ENCODE data around the gene IP6K2.
"Not testable (repeated sequence)": the region's sequence is repeated elsewhere in the genome, so short reads cannot be mapped to it uniquely, and the experiment has no call there.

Gene IP6K2

DNA sequence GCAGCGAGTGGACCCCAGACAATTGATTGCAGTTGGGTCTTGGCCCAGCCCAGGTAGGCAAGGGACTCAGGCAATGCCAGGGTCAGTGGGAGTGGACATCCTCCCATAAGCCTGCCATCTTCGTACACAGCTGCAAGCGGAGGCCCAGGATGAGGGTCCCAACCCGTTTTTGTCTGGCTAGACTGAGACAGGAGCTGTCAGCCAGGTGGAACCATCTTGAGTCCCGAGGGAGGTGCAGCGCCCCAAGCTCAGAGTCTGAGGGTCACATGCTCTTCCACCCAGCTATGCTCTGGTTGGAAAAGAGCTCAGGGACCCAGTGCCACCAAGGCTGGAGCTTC is 22.6 kb upstream of the IP6K2 start:
- Mint-ChIP-seq H3K9me3 (no peaks in the 10 kb centered on the region), H3K4me1 (peaks cover 8% of the 10 kb centered on the region), H3K36me3 (no peaks in the 10 kb centered on the region), H3K27me3 (no peaks in the 10 kb centered on the region), H3K4me3 (no peak overlapping the region), H3K27ac (no peak overlapping the region)
- peak in 1 of 2 donors; percentile 14 for DNase-seq (ENCODE audit: low spot score in 2 of 2)
- ATAC-seq (ENCODE audit: low read depth), result peak; percentile 65

DNA sequence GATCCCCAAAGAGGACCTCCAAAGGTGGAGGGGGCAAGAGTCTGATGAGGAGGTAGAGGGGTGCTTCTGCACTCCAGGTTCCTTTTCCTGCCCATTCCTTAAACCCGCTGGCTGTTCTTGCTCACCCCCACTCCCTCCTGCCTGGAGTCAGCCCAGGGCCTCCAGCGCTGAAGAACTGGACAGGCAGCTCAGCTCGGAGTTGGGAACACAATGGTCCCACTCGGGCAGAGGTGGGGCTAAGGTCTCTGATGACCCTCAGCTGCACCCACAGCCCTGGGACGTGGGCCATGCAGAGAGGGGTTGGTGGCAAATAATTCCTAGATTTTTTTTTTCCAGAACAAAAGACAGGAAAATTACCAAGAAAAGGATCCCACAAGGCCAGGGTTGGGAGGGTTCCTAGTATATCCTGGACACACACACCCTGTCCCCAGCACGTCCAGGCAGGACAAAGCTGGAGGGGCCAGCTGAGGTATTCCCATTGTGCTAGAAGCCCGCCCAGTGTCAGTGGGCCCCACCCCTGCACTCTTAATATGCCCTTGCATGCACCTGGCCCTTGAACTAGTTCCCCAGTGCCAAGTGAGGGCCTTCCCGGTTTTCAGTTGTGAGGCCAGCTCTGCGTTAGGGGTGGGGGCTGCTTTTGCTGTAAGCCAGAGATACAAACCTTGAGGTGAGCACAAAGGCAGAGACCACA is 22.1 kb upstream of the IP6K2 start:
- Mint-ChIP-seq H3K4me1 (peaks cover 8% of the 10 kb centered on the region), H3K4me3 (no peak overlapping the region), H3K27me3 (no peaks in the 10 kb centered on the region), H3K27ac (no peak overlapping the region), H3K36me3 (no peaks in the 10 kb centered on the region), H3K9me3 (no peaks in the 10 kb centered on the region)
- DNase-seq (ENCODE audit: low spot score in 2 of 2) (no peak), ATAC-seq (ENCODE audit: low read depth) (no peak)

DNA sequence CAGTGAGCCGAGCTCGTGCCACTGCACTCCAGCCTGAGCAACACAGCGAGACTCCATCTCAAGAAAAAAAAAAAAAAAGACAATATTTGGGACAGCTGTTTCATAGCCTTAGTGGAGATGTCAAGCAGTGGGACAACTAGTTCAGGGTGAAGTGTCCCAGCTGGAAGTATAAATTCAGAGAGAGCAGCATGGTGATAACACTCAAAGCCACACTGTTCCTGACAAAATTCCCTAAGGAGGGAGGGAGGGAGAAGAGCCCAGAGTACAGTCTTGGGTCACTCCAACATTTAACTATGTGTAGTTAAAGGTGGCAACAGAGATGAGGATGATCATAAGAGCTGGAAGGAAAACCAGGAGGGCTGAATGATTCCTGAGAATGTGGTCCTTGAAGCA is 21.1 kb upstream of the IP6K2 start:
- DNase-seq (ENCODE audit: low spot score in 2 of 2) (no peak), ATAC-seq (ENCODE audit: low read depth) (no peak)
- no peaks in the 10 kb centered on the region for H3K36me3 Mint-ChIP-seq
- H3K9me3 Mint-ChIP-seq, result no peaks in the 10 kb centered on the region
- no peak overlapping the region for H3K4me3 Mint-ChIP-seq
- peaks cover 8% of the 10 kb centered on the region for H3K4me1 Mint-ChIP-seq
- H3K27ac Mint-ChIP-seq, result no peak overlapping the region
- H3K27me3 Mint-ChIP-seq, result no peaks in the 10 kb centered on the region

DNA sequence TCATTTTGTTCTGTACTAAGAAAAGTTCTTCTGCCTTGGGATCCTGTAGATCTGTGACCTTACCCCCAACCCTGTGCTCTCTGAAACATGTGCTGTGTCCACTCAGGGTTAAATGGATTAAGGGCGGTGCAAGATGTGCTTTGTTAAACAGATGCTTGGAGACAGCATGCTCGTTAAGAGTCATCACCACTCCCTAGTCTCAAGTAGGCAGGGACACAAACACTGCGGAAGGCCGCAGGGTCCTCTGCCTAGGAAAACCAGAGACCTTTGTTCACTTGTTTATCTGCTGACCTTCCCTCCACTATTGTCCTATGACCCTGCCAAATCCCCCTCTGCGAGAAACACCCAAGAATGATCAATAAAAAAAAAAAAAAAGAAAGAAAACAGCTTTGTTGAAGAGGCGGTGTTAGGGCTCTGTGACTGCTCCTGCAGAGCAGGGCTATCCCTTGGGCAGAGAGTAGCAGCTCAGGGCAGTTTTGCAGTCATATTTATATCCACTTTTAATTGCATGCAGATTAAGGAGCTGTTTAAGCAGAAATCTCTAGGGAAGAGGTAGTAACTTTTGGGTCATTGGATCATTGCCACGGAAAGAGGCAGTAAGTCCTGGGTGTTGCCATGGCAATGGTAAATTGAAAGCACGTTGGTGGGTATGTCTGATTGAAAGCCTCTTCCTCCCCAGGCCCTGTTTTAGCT is 18.2 kb upstream of the IP6K2 start:
- not testable (repeated sequence) for H3K36me3 Mint-ChIP-seq; H3K27ac Mint-ChIP-seq; ATAC-seq (ENCODE audit: low read depth); H3K4me3 Mint-ChIP-seq; H3K4me1 Mint-ChIP-seq; H3K27me3 Mint-ChIP-seq; DNase-seq (ENCODE audit: low spot score in 2 of 2); H3K9me3 Mint-ChIP-seq

DNA sequence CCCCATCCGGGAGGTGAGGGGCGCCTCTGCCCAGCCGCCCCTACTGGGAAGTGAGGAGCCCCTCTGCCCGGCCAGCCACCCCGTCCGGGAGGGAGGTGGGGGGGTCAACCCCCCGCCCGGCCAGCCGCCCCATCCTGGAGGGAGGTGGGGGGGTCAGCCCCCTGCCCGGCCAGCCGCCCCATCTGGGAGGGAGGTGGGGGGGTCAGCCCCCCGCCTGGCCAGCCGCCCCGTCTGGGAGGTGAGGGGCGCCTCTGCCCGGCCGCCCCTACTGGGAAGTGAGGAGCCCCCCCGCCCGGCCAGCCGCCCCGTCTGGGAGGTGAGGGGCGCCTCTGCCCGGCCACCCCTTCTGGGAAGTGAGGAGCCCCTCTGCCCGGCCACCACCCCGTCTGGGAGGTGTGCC is 17.5 kb upstream of the IP6K2 start:
- not testable (repeated sequence) for H3K4me1 Mint-ChIP-seq; H3K27me3 Mint-ChIP-seq; H3K9me3 Mint-ChIP-seq; H3K36me3 Mint-ChIP-seq; DNase-seq (ENCODE audit: low spot score in 2 of 2); H3K27ac Mint-ChIP-seq; ATAC-seq (ENCODE audit: low read depth); H3K4me3 Mint-ChIP-seq

DNA sequence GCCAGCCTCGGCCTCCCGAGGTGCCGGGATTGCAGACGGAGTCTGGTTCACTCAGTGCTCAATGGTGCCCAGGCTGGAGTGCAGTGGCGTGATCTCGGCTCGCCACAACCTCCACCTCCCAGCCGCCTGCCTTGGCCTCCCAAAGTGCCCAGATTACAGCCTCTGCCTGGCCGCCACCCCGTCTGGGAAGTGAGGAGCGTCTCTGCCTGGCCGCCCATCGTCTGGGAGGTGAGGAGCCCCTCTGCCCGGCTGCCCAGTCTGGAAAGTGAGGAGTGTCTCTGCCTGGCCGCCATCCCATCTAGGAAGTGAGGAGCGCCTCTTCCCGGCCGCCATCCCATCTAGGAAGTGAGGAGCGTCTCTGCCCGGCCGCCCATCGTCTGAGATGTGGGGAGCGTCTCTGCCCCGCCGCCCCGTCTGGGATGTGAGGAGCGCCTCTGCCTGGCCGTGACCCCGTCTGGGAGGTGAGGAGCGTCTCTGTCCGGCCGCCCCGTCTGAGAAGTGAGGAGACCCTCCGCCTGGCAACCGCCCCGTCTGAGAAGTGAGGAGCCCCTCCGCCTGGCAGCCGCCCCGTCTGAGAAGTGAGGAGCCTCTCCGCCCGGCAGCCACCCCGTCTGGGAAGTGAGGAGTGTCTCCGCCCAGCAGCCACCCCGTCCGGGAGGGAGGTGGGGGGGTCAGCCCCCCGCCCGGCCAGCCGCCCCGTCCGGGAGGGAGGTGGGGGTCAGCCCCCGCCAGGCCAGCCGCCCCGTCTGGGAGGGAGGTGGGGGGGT is 16.9 kb upstream of the IP6K2 start:
- not testable (repeated sequence) for H3K9me3 Mint-ChIP-seq; H3K4me1 Mint-ChIP-seq; H3K36me3 Mint-ChIP-seq; H3K27me3 Mint-ChIP-seq; H3K27ac Mint-ChIP-seq; ATAC-seq (ENCODE audit: low read depth); H3K4me3 Mint-ChIP-seq; DNase-seq (ENCODE audit: low spot score in 2 of 2)

DNA sequence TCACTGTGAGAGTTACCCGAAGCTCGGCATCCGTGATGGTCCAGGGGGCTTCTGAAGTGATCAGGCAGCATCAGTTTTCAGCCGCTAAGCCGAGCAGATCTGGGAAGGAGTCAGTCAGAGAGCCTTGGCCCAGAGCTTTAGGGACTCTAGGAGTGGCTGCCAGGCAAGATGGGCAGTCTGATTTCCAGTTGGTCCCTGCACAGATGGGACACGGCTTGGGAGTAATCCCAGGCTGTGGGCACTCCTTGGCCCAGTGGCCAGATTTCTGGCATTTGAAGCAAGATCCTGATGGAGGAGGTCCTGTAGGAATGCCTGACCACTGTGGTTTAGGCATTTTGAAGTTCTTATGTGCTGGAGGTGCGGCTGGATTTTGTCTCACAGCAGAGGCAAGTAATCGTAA is 10.5 kb upstream of the IP6K2 start:
- Mint-ChIP-seq H3K4me3 (no peak overlapping the region), H3K9me3 (peaks cover 2% of the 10 kb centered on the region), H3K36me3 (peaks cover 2% of the 10 kb centered on the region), H3K4me1 (no peaks in the 10 kb centered on the region), H3K27me3 (peaks cover 4% of the 10 kb centered on the region), H3K27ac (no peak overlapping the region)
- no peak for DNase-seq (ENCODE audit: low spot score in 2 of 2)
- no peak for ATAC-seq (ENCODE audit: low read depth)

DNA sequence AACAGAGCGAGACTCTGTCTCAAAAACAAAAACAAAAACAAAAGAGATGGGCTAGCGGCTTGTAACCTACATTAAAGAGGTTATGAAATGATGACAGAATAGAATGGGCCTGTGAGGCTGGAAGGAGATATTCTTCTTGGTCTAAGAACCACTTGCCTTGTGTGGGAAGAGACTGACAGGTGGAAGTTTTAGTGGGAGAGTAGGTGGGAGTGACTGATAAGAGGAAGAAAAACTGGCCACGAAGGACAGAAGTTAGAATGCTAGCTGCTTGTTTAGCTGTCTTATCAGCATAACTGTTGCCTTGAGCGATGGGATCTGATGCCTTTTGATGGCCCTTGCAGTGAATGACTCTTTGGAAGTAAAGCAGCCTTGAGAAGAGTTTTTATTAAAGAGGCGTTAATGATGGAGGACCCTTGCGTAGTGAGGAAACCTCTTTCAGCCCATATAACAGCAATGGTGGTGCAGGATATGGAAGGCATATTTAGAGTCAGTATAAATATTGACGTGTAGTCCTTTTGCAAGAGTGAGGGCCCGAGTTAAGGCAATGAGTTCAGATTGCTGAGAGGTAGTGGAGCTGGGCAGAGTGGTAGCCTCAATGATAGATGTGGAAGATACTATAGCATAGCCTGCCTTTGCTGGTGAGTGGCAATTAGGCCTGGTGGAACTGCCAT is 8.3 kb upstream of the IP6K2 start:
- not testable (repeated sequence) for H3K9me3 Mint-ChIP-seq; H3K4me1 Mint-ChIP-seq; H3K4me3 Mint-ChIP-seq; H3K27ac Mint-ChIP-seq; H3K36me3 Mint-ChIP-seq; H3K27me3 Mint-ChIP-seq; DNase-seq (ENCODE audit: low spot score in 2 of 2); ATAC-seq (ENCODE audit: low read depth)

DNA sequence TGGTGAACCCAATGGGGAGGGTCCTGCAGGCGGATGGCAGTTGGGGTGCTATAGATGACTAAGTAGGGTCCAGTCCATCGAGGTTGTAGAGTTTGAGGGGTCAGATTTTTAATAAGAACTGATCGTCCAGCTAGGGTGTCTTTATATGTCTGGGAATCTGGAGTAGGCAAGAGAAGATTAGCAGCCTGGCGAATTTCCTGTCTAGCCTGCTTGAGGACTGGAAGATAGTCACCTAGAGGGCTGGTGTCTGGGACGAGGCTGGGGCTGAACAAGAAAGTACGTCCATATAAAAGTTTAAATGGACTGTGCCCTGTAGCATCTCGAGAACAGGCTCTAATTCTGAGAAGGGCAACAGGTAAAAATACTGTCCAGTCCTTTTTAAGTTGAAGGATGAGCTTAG is 6.7 kb upstream of the IP6K2 start:
- DNase-seq (ENCODE audit: low spot score in 2 of 2) (no peak), ATAC-seq (ENCODE audit: low read depth) (no peak)
- peaks cover 2% of the 10 kb centered on the region for H3K9me3 Mint-ChIP-seq
- H3K27me3 Mint-ChIP-seq, result peaks cover 5% of the 10 kb centered on the region
- no peak overlapping the region for H3K27ac Mint-ChIP-seq
- H3K4me3 Mint-ChIP-seq, result no peak overlapping the region
- H3K4me1 Mint-ChIP-seq, result no peaks in the 10 kb centered on the region
- H3K36me3 Mint-ChIP-seq, result peaks cover 2% of the 10 kb centered on the region

DNA sequence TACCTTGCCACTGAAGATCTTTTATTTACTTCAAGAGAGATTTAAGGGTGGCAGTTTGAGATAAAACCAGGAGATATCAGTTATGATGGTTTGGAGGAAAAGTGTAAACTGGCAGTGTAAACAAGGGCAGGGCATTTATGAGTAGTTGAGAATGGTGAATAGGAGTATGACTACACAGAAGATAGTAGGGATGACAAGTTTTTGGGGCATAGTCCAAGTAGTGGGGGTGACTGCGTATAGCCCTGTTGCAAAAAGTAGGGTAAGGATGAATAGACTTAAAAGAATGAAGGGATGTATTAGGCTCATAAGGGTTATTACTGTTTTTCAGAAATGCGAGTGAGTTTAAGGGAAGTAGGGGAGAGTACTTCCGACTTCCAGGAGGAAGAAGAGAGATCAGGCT is 6.3 kb upstream of the IP6K2 start:
- not testable (repeated sequence) for DNase-seq (ENCODE audit: low spot score in 2 of 2); H3K27ac Mint-ChIP-seq; H3K4me1 Mint-ChIP-seq; H3K9me3 Mint-ChIP-seq; H3K36me3 Mint-ChIP-seq; ATAC-seq (ENCODE audit: low read depth); H3K27me3 Mint-ChIP-seq; H3K4me3 Mint-ChIP-seq

DNA sequence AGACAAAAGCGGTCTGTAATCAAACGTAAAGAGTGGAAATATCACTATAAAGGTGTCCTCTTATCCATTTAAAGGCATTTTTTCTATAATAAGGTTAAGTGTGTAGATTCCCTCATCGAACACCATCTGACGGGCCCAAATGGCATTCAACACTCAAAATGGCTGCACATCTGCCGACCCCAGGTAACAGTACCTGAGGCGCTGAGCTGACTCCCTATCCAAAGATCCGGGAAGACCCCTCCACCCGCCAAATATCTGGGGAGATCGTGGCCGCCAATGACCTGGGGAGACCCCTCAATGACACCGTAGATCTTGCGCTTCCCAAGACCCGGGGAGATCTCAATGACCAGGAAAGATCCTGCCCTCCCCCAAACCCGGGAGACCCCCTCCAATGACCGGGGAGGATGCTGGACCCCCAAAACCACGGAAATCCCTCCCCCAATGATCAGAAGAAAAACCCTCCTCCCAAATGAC is 476 bp downstream of the IP6K2 start:
- Mint-ChIP-seq H3K36me3 (peaks cover 4% of the 10 kb centered on the region), H3K4me1 (peaks cover 22% of the 10 kb centered on the region), H3K4me3 (peak overlapping the region; percentile 89), H3K27ac (peak overlapping the region; percentile 96), H3K9me3 (no peaks in the 10 kb centered on the region), H3K27me3 (peaks cover 1% of the 10 kb centered on the region)
- ATAC-seq (ENCODE audit: low read depth) (peak; percentile 14), DNase-seq (ENCODE audit: low spot score in 2 of 2) (peak; percentile 32 to 34)

DNA sequence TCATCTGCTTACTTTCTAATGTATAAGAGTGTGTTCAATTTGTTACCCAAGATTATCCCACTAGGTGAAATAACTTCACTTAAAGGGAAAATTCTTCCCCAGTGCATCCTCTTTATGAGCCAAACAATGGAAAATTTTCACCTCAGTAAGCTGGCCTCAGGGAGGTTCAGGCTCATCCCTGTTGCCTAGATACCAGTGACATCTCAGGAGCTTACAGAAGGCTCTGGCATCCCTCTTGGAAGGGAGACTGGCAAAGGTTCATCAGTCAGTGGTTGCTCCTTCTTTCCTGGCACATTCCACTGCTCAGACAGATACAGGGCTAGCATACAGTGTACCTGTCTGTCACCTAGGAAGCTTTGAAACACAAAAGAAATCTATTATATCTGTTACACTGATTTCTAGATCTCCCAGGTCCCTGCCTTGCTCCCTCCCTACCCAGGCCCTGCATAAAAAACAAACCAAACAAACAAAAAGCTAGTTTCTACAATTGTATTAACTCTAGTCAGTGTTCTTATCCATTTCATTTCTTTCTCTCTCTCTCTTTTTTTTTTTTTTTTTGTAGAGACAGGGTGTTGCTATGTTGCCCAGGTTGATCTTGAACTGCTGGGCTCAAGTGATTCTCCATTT is 1.7 kb downstream of the IP6K2 start:
- DNase-seq (ENCODE audit: low spot score in 2 of 2), result no peak
- Mint-ChIP-seq H3K36me3 (peaks cover 6% of the 10 kb centered on the region), H3K4me1 (peaks cover 26% of the 10 kb centered on the region)

DNA sequence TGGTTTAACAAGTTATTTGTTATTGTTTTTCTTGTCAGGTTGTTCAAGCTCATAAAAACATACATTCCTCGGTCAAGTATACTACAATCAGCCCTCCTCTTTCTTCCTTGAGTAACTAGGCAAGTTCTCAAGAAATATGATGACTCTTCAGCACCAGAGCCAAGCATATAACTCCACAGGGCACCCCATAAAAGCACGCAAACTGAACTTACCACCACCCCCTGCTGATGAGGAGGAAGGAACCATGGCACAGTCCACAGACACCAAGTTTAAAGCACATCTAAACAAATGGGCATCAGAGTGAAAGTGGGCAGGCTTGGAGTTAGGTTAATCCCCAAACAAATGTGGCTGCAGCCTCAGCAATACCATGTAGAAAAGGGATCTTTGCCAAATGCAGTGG is 5.3 kb downstream of the IP6K2 start:
- no peaks in the 10 kb centered on the region for H3K9me3 Mint-ChIP-seq
- peak overlapping the region; percentile 45 for H3K27ac Mint-ChIP-seq
- ATAC-seq (ENCODE audit: low read depth), result no peak
- H3K36me3 Mint-ChIP-seq, result peaks cover 10% of the 10 kb centered on the region
- no peak overlapping the region for H3K4me3 Mint-ChIP-seq
- H3K4me1 Mint-ChIP-seq, result peaks cover 26% of the 10 kb centered on the region
- DNase-seq (ENCODE audit: low spot score in 2 of 2), result no peak
- H3K27me3 Mint-ChIP-seq, result no peaks in the 10 kb centered on the region

More for the DNA sequence above, 1.7 kb downstream of the IP6K2 start:
- peak overlapping the region; percentile 89 for H3K4me3 Mint-ChIP-seq
- peak overlapping the region; percentile 96 for H3K27ac Mint-ChIP-seq
- H3K27me3 Mint-ChIP-seq, result peaks cover 1% of the 10 kb centered on the region
- ATAC-seq (ENCODE audit: low read depth), result no peak
- H3K9me3 Mint-ChIP-seq, result no peaks in the 10 kb centered on the region

Measured in memory B cell (primary cell).